GM12878 (cell line): ENCODE results near the gene ANKRD55. TPM values are rescaled to one million over a fixed set of nuclear protein-coding genes. Genes with fewer than 3 reads are reported as not detected.

Experiments used
- ATAC-seq: fragments of 200-7000 bp; cut with Tn5 transposase; 3 replicates; pipeline ENCODE4 v1.9.1; 2020; ENCODE audit warnings: mild to moderate bottlenecking, moderate library complexity
- BruUV-seq: library from RNA; stranded (reverse); fragments of 400-500 nt; replicated peaks from 2 replicates; lab custom pipeline; 2021; lab: Mats Ljungman, UMichigan
- CTCF ChIA-PET: fragments of 300-600 bp; sonication (Branson Sonifier 250); formaldehyde crosslinking; extraction: SDS; loops from one replicate; lab custom pipeline; 2021; ENCODE audit warnings: inconsistent platforms; lab: Yijun Ruan, JAX
- POLR2A ChIA-PET: fragments of 350-600 bp; formaldehyde crosslinking; extraction: SDS; loops from one replicate; lab custom pipeline; 2021; ENCODE audit warnings: inconsistent platforms; lab: Charles Lee
- RAD21 ChIA-PET: fragments of 300-600 bp; sonication (Branson Sonifier 250); formaldehyde crosslinking; loops from one replicate; lab custom pipeline; 2023; ENCODE audit warnings: antibody characterized with exemption; ENCODE audit not compliant: unreplicated experiment; lab: Charles Lee
- SMC1A ChIA-PET: fragments of 300-600 bp; sonication (Branson Sonifier 250); formaldehyde crosslinking; loops from one replicate; lab custom pipeline; 2023; ENCODE audit not compliant: unreplicated experiment, uncharacterized antibody; lab: Charles Lee
- DNase-seq: peaks from one replicate; pipeline ENCODE4 v3.0.0-alpha.2; 2011; ENCODE audit warnings: low read depth, low spot score
- FAIRE-seq: peaks from 3 replicates; lab custom pipeline; 2011; peaks lifted over from hg19 to GRCh38; lab: Jason Lieb, UNC
- H2AFZ ChIP-seq: 2 replicates; pipeline ENCODE4 v1.6.0; 2011; ENCODE audit warnings: low read depth, low read length, control low read depth; ENCODE audit not compliant: control insufficient read depth
- H3K27ac ChIP-seq: 2 replicates; pipeline ENCODE4 v1.5.1; 2011; ENCODE audit warnings: control low read depth; ENCODE audit not compliant: control insufficient read depth, insufficient read depth
- H3K27me3 ChIP-seq, 2 experiments: replicated peaks in 1 of 2; 2 replicates each; pipeline versions ENCODE4 v1.6.0 to v1.6.1; 2011; ENCODE audit warnings: low read length in 1 of 2; ENCODE audit not compliant: control insufficient read depth in 2 of 2, insufficient read depth in 2 of 2
- H3K36me3 ChIP-seq, 2 experiments: 2 replicates each; pipeline ENCODE4 v1.5.1; 2011; ENCODE audit warnings: low read length in 1 of 2; ENCODE audit not compliant: control insufficient read depth in 2 of 2, insufficient read depth in 2 of 2
- H3K4me1 ChIP-seq: 2 replicates; pipeline ENCODE4 v1.6.1; 2011; ENCODE audit warnings: mild to moderate bottlenecking, low read length, moderate library complexity, mixed read lengths; ENCODE audit not compliant: control insufficient read depth, insufficient read depth
- H3K4me2 ChIP-seq: 2 replicates; pipeline ENCODE4 v1.6.0; 2011; ENCODE audit warnings: control low read depth; ENCODE audit not compliant: control insufficient read depth, insufficient read depth
- H3K4me3 ChIP-seq: fragments of 200-600 bp; sonication (generic); 2 replicates; pipeline ENCODE4 v1.5.1; 2016
- H3K79me2 ChIP-seq: 2 replicates; pipeline ENCODE4 v1.6.0; 2011; ENCODE audit warnings: low read length; ENCODE audit not compliant: control insufficient read depth, insufficient read depth
- H3K9ac ChIP-seq: 2 replicates; pipeline ENCODE4 v1.8.0; 2011; ENCODE audit warnings: low read length, control low read depth, mixed read lengths; ENCODE audit not compliant: control insufficient read depth, insufficient read depth
- H3K9me3 ChIP-seq: replicated peaks from 3 replicates; pipeline ENCODE4 v1.5.1; 2011; ENCODE audit warnings: mild to moderate bottlenecking, low read length; ENCODE audit not compliant: control insufficient read depth, insufficient read depth
- H4K20me1 ChIP-seq: 2 replicates; pipeline ENCODE4 v1.6.0; 2011; ENCODE audit not compliant: control insufficient read depth, insufficient read depth
- CBX3 ChIP-seq: fragments of 200-600 bp; sonication (generic); IDR thresholded peaks from 2 replicates; pipeline ENCODE4 v1.6.1; 2016; ENCODE audit warnings: low read depth, borderline replicate concordance
- FOS ChIP-seq: IDR thresholded peaks from 3 replicates; pipeline ENCODE4 v1.6.1; 2011; ENCODE audit warnings: borderline replicate concordance; ENCODE audit not compliant: insufficient read length; ENCODE audit errors: extremely low read depth
- KAT2A ChIP-seq: conservative IDR thresholded peaks from 2 replicates; pipeline ENCODE4 v1.6.1; 2011; ENCODE audit warnings: low read depth, low read length; ENCODE audit not compliant: control insufficient read depth
- KLF5 ChIP-seq: fragments of 450-650 bp; IDR thresholded peaks from 2 replicates; pipeline ENCODE4 v1.6.1; 2014; ENCODE audit warnings: mild to moderate bottlenecking; ENCODE audit not compliant: partially characterized antibody
- MEF2B ChIP-seq: fragments of 450-650 bp; IDR thresholded peaks from 2 replicates; pipeline ENCODE4 v1.6.1; 2018; ENCODE audit warnings: mild to moderate bottlenecking, moderate library complexity; ENCODE audit not compliant: partially characterized antibody, poor library complexity, severe bottlenecking
- TCF12 ChIP-seq: IDR thresholded peaks from 2 replicates; pipeline ENCODE4 v1.6.1; 2011; ENCODE audit warnings: low read depth, mild to moderate bottlenecking, low read length
- WGBS: methylation state at CpG from one replicate; pipeline ENCODE4 v1.1.6; 2016; ENCODE audit warnings: low lambda C conversion rate; ENCODE audit not compliant: insufficient replicate concordance, insufficient coverage; ENCODE audit errors: missing lambda C conversion rate; 5-methylcytosine and 5-hydroxymethylcytosine counted together
- in situ Hi-C: fragments of 300-500 bp; cut with MboI; formaldehyde crosslinking; loops from 9 replicates; pipeline ENCODE4 v1.14.3; 2018; ENCODE audit warnings: mixed read lengths
- intact Hi-C: fragments of 100-400 bp; cut with micrococcal nuclease; formaldehyde crosslinking; loops from one replicate; pipeline ENCODE4 v1.14.2; 2022; ENCODE audit not compliant: unreplicated experiment
- polyA plus RNA-seq, 11 experiments: library from polyadenylated mRNA; depleted of rRNA in 4 of 11; unstranded in 6 of 11; stranded (reverse) in 5 of 11; fragments of >200 nt; fragmentation: Nextera tagmentation in 4 of 11; fragmentation: Illumina TruSeq in 1 of 11; extraction: Ambion mirVana in 4 of 11; extraction: Trizol in 1 of 11; gene quantifications; 1 replicate in 1 of 11; 2 replicates in 10 of 11; pipeline versions ENCODE4 v1.2.1 to v1.2.3, GENCODE V29; 2011 to 2016; ENCODE audit warnings: inconsistent platforms in 2 of 11, missing spikeins in 2 of 11, low read depth in 1 of 11
- total RNA-seq, 4 experiments: library from RNA; depleted of rRNA in 3 of 4; stranded (reverse); fragments of >200 nt in 3 of 4; fragmentation: Illumina TruSeq in 1 of 4; extraction: Trizol in 1 of 4; gene quantifications; 2 replicates each; pipeline versions ENCODE4 v1.2.1 to v1.2.3, GENCODE V29; 2013 to 2021
- TF ChIP-seq, protein P1 (sequence below): fragments of 450-650 bp; IDR thresholded peaks from 2 replicates; pipeline ENCODE4 v1.6.1; 2016; ENCODE audit warnings: mild to moderate bottlenecking, moderate library complexity, borderline replicate concordance
- TF ChIP-seq, protein P2 (sequence below): fragments of 450-650 bp; IDR thresholded peaks from 2 replicates; pipeline ENCODE4 v1.6.1; 2017; ENCODE audit warnings: mild to moderate bottlenecking, moderate library complexity
- TF ChIP-seq, protein P3 (sequence below): IDR thresholded peaks from 2 replicates; pipeline ENCODE4 v1.6.1; 2011; ENCODE audit warnings: mild to moderate bottlenecking, low read depth, low read length, moderate library complexity; ENCODE audit not compliant: insufficient replicate concordance
- TF ChIP-seq, protein P4 (sequence below): fragments of 450-650 bp; IDR thresholded peaks from 2 replicates; pipeline ENCODE4 v1.6.1; 2017; ENCODE audit warnings: borderline replicate concordance
- TF ChIP-seq, protein P5 (sequence below): IDR thresholded peaks from 2 replicates; pipeline ENCODE4 v1.6.1; 2012; ENCODE audit warnings: low read length, inconsistent platforms

The ANKRD55 gene
- total and polyA plus RNA-seq, 10 of the 15 experiments (the other 5 are each of a cell fraction or from before 2014, with no cell fraction given): 0.04 TPM; not detected in 9

DNA sequence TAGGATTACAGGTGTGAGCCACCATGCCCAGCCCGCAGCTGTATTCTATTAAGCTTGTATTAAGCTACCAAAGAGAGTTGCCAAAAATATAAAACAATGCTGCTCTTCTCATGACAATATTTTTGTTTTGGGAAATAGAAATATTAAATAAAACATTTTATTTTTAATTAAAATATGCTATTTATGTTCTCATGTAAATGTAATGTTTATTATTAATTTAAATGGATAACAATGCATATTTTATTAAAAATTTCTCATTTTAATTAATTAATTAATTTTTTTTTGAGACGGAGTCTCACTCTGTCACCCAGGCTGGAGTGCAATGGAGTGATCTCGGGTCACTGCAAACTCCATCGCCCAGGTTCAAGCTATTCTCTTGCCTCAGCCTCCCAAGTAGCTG lies 117.5 kb downstream of the ANKRD55 start:
- Histone ChIP-seq H3K9me3 (no peaks in the 10 kb centered on the region), H3K4me2 (no peak overlapping the region), H2AFZ (no peak overlapping the region), H4K20me1 (no peaks in the 10 kb centered on the region), H3K4me1 (no peaks in the 10 kb centered on the region), H3K79me2 (no peaks in the 10 kb centered on the region), H3K27ac (no peak overlapping the region), H3K27me3 (no peaks in the 10 kb centered on the region; a peak in 1 of 4 replicates), H3K4me3 (no peak overlapping the region), H3K9ac (no peak overlapping the region), H3K36me3 (no peaks in the 10 kb centered on the region)
- no TSS peak for BruUV-seq
- FAIRE-seq (no peak), ATAC-seq (no peak), DNase-seq (no peak)
- ChIA-PET RAD21 (no interaction called here), POLR2A (no interaction called here), SMC1A (interaction anchor here (0.9 to 2.0 kb wide), 2 partner anchors 9 to 12 kb away, joined by 4 to 7 read pairs; no protein-coding TSS in a partner anchor), CTCF (interaction anchor here (1.1 kb wide), 1 partner anchor 8 kb away, joined by 3 read pairs; no protein-coding TSS in a partner anchor)
- intact Hi-C loops: no loop called here
- WGBS: 64% methylated on average over 4 of the region's 4 CpGs
- in situ Hi-C loops: no loop called here
- no peak for TF ChIP-seq KLF5
- TF ChIP-seq, protein P1, sequence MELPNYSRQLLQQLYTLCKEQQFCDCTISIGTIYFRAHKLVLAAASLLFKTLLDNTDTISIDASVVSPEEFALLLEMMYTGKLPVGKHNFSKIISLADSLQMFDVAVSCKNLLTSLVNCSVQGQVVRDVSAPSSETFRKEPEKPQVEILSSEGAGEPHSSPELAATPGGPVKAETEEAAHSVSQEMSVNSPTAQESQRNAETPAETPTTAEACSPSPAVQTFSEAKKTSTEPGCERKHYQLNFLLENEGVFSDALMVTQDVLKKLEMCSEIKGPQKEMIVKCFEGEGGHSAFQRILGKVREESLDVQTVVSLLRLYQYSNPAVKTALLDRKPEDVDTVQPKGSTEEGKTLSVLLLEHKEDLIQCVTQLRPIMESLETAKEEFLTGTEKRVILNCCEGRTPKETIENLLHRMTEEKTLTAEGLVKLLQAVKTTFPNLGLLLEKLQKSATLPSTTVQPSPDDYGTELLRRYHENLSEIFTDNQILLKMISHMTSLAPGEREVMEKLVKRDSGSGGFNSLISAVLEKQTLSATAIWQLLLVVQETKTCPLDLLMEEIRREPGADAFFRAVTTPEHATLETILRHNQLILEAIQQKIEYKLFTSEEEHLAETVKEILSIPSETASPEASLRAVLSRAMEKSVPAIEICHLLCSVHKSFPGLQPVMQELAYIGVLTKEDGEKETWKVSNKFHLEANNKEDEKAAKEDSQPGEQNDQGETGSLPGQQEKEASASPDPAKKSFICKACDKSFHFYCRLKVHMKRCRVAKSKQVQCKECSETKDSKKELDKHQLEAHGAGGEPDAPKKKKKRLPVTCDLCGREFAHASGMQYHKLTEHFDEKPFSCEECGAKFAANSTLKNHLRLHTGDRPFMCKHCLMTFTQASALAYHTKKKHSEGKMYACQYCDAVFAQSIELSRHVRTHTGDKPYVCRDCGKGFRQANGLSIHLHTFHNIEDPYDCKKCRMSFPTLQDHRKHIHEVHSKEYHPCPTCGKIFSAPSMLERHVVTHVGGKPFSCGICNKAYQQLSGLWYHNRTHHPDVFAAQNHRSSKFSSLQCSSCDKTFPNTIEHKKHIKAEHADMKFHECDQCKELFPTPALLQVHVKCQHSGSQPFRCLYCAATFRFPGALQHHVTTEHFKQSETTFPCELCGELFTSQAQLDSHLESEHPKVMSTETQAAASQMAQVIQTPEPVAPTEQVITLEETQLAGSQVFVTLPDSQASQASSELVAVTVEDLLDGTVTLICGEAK: no peak
- TF ChIP-seq, protein P2, sequence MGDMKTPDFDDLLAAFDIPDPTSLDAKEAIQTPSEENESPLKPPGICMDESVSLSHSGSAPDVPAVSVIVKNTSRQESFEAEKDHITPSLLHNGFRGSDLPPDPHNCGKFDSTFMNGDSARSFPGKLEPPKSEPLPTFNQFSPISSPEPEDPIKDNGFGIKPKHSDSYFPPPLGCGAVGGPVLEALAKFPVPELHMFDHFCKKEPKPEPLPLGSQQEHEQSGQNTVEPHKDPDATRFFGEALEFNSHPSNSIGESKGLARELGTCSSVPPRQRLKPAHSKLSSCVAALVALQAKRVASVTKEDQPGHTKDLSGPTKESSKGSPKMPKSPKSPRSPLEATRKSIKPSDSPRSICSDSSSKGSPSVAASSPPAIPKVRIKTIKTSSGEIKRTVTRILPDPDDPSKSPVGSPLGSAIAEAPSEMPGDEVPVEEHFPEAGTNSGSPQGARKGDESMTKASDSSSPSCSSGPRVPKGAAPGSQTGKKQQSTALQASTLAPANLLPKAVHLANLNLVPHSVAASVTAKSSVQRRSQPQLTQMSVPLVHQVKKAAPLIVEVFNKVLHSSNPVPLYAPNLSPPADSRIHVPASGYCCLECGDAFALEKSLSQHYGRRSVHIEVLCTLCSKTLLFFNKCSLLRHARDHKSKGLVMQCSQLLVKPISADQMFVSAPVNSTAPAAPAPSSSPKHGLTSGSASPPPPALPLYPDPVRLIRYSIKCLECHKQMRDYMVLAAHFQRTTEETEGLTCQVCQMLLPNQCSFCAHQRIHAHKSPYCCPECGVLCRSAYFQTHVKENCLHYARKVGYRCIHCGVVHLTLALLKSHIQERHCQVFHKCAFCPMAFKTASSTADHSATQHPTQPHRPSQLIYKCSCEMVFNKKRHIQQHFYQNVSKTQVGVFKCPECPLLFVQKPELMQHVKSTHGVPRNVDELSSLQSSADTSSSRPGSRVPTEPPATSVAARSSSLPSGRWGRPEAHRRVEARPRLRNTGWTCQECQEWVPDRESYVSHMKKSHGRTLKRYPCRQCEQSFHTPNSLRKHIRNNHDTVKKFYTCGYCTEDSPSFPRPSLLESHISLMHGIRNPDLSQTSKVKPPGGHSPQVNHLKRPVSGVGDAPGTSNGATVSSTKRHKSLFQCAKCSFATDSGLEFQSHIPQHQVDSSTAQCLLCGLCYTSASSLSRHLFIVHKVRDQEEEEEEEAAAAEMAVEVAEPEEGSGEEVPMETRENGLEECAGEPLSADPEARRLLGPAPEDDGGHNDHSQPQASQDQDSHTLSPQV: no peak
- TF ChIP-seq MEF2B: no peak
- no peak for TF ChIP-seq FOS
- TF ChIP-seq KAT2A: no peak
- TF ChIP-seq, protein P3, sequence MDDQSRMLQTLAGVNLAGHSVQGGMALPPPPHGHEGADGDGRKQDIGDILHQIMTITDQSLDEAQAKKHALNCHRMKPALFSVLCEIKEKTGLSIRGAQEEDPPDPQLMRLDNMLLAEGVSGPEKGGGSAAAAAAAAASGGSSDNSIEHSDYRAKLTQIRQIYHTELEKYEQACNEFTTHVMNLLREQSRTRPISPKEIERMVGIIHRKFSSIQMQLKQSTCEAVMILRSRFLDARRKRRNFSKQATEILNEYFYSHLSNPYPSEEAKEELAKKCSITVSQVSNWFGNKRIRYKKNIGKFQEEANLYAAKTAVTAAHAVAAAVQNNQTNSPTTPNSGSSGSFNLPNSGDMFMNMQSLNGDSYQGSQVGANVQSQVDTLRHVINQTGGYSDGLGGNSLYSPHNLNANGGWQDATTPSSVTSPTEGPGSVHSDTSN: no peak
- TF ChIP-seq, protein P4, sequence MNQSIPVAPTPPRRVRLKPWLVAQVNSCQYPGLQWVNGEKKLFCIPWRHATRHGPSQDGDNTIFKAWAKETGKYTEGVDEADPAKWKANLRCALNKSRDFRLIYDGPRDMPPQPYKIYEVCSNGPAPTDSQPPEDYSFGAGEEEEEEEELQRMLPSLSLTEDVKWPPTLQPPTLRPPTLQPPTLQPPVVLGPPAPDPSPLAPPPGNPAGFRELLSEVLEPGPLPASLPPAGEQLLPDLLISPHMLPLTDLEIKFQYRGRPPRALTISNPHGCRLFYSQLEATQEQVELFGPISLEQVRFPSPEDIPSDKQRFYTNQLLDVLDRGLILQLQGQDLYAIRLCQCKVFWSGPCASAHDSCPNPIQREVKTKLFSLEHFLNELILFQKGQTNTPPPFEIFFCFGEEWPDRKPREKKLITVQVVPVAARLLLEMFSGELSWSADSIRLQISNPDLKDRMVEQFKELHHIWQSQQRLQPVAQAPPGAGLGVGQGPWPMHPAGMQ: no peak
- no peak for TF ChIP-seq TCF12
- TF ChIP-seq CBX3: no peak
- TF ChIP-seq, protein P5, sequence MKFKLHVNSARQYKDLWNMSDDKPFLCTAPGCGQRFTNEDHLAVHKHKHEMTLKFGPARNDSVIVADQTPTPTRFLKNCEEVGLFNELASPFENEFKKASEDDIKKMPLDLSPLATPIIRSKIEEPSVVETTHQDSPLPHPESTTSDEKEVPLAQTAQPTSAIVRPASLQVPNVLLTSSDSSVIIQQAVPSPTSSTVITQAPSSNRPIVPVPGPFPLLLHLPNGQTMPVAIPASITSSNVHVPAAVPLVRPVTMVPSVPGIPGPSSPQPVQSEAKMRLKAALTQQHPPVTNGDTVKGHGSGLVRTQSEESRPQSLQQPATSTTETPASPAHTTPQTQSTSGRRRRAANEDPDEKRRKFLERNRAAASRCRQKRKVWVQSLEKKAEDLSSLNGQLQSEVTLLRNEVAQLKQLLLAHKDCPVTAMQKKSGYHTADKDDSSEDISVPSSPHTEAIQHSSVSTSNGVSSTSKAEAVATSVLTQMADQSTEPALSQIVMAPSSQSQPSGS: no peak
